ENCODE measurements around the gene MRPL23.

The MRPL23 gene

GRCh38 chr11:1934335-1935155 lies 12.6 kb upstream of the MRPL23 start:
- no peak for DNase-seq (ENCODE audit: low read depth in 2 of 2)
- TF ChIP-seq CTCF (IDR thresholded peaks at IDR 0.05; ENCODE audit: low read depth, low read length) = no peak

GRCh38 chr11:1935156-1936071 lies 11.7 kb upstream of the MRPL23 start:
- no peak for DNase-seq (ENCODE audit: low read depth in 2 of 2)
- TF ChIP-seq CTCF (IDR thresholded peaks at IDR 0.05; ENCODE audit: low read depth, low read length) = no peak
- H3K4me3 ChIP-seq (replicated peaks in 1 of 2; ENCODE audit: low read depth in 2 of 2, low read length in 2 of 2) = no peak overlapping the region

More at GRCh38 chr11:1934335-1935155, 12.6 kb upstream of the MRPL23 start:
- no peak overlapping the region for H3K4me3 ChIP-seq (replicated peaks in 1 of 2; ENCODE audit: low read depth in 2 of 2, low read length in 2 of 2)

- no peak for TF ChIP-seq CTCF (IDR thresholded peaks at IDR 0.05; ENCODE audit: low read depth, low read length)
- no peak for DNase-seq (ENCODE audit: low read depth in 2 of 2)
Observed at GRCh38 chr11:1936072-1936780, 10.9 kb upstream of the MRPL23 start.

GRCh38 chr11:1936781-1937615 lies 10.1 kb upstream of the MRPL23 start:
- no peak for DNase-seq (ENCODE audit: low read depth in 2 of 2)
- no peak for TF ChIP-seq CTCF (IDR thresholded peaks at IDR 0.05; ENCODE audit: low read depth, low read length)
- H3K4me3 ChIP-seq (replicated peaks in 1 of 2; ENCODE audit: low read depth in 2 of 2, low read length in 2 of 2) = no peak overlapping the region

More at GRCh38 chr11:1936072-1936780, 10.9 kb upstream of the MRPL23 start:
- no peak overlapping the region for H3K4me3 ChIP-seq (replicated peaks in 1 of 2; ENCODE audit: low read depth in 2 of 2, low read length in 2 of 2)

GRCh38 chr11:1937616-1938342 lies 9.4 kb upstream of the MRPL23 start:
- TF ChIP-seq CTCF (IDR thresholded peaks at IDR 0.05; ENCODE audit: low read depth, low read length) = no peak
- no peak for DNase-seq (ENCODE audit: low read depth in 2 of 2)
- no peak overlapping the region for H3K4me3 ChIP-seq (replicated peaks in 1 of 2; ENCODE audit: low read depth in 2 of 2, low read length in 2 of 2)
